ENCODE data around the gene ESPL1.

Gene ESPL1

DNA sequence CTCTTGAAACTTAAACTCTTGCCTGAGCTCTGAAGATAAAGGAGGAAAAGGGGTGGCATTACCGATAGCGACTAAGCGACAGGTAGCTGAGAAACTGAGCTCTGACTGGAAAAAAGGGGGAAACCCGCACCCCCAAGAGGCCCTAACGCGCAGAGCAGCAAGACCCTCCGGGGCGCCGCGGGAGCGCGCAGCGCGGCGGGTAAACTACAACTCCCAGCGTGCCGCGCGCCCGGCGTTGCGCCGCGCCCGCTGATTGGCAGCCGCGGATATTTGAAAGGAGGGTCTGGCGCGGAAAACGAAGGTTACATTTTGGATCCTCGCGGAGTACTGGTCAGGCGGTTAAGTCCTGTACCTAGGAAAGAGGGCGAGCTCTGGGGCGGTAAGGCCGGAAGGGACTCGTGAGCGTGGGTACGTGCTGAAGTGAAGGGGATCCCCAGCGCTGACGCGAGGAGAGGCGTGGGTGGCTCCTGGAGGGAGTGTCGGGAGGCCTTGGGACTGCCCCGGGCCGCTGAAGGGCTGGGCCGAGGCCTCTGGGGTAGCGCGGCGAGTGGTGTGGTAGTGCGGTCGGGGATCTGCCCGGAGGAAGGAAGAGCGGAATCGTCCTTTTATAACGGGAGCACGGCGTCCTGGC lies at the start of gene ESPL1:
ESPL1 (plus strand) TSS at position 301 of the 631 bp plus-strand sequence. CDS start 468 bp downstream, outside the sequence.
- Histone ChIP-seq H3K4me1 (ENCODE audit: insufficient read depth, insufficient read length) (peaks cover 19% of the 10 kb centered on the region), H3K4me3 (ENCODE audit: insufficient read length, low read depth) (peak within 1 kb of the TSS; percentile 89), H3K36me3 (ENCODE audit: insufficient read depth, insufficient read length, low read length) (peaks cover 42% of the 10 kb centered on the region), H3K9me3 (ENCODE audit: insufficient read depth, low read length) (no peaks in the 10 kb centered on the region), H3K9ac (ENCODE audit: insufficient read length, low read depth) (peak within 1 kb of the TSS; percentile 99), H3K27me3 (ENCODE audit: insufficient read depth, insufficient read length) (peaks cover 4% of the 10 kb centered on the region)
- peak; percentile 81 for DNase-seq (ENCODE audit: low read depth, low spot score)
- no peak for TF ChIP-seq SUZ12 (IDR thresholded peaks at IDR 0.05; ENCODE audit: extremely low read depth, insufficient read depth, insufficient read length)
- no peak for TF ChIP-seq YY1 (IDR thresholded peaks at IDR 0.05; ENCODE audit: insufficient read depth, insufficient read length)
- TF ChIP-seq ZNF274 (IDR thresholded peaks at IDR 0.05; ENCODE audit: low read depth, low read length) = no peak

DNA sequence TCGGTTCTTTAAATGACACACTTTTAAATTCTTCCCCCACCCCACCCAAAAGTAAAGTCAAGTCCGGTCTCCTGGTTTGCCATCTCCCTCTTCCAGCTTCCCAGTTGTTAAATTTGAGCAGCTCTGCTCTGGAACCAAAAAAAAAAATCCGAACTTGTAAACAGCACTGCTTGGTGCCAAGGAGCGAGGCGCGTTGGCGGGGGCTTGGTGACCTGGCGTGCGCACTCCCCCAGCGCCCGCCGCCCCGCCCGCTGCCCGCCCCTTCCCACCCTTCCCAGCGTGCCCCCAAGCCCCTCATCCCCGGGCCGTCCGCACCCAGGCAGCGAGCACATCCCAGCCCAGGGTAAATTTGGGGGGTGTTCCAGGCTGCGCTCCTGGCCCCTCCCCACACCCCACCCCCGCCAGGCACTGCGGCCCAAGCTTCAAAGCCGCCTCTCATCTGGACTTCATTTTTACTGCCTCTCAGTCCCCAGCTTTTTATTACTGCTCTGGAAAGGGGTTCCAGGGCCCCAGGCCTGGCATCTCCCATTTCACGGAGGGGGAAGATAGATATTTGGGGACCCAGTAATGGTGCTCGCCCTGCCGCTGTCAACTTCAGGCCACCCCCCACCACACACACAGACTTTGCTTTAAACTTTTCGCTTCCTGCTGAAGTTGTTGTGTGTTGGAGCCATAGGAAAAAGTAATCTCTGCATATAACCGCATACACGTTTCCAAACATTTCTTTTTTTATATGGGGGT lies 49.4 kb upstream of the ESPL1 start:
- Histone ChIP-seq H3K9me3 (ENCODE audit: insufficient read depth, low read length) (no peaks in the 10 kb centered on the region), H3K27me3 (ENCODE audit: insufficient read depth, insufficient read length) (peaks cover 26% of the 10 kb centered on the region), H3K4me1 (ENCODE audit: insufficient read depth, insufficient read length) (peaks cover 46% of the 10 kb centered on the region), H3K4me3 (ENCODE audit: insufficient read length, low read depth) (peak overlapping the region; percentile 50), H3K9ac (ENCODE audit: insufficient read length, low read depth) (peak overlapping the region; percentile 82), H3K36me3 (ENCODE audit: insufficient read depth, insufficient read length, low read length) (peaks cover 12% of the 10 kb centered on the region)
- DNase-seq (ENCODE audit: low read depth, low spot score) = no peak
- no peak for TF ChIP-seq SUZ12 (IDR thresholded peaks at IDR 0.05; ENCODE audit: extremely low read depth, insufficient read depth, insufficient read length)
- TF ChIP-seq ZNF274 (IDR thresholded peaks at IDR 0.05; ENCODE audit: low read depth, low read length) = no peak
- no peak for TF ChIP-seq YY1 (IDR thresholded peaks at IDR 0.05; ENCODE audit: insufficient read depth, insufficient read length)

DNA sequence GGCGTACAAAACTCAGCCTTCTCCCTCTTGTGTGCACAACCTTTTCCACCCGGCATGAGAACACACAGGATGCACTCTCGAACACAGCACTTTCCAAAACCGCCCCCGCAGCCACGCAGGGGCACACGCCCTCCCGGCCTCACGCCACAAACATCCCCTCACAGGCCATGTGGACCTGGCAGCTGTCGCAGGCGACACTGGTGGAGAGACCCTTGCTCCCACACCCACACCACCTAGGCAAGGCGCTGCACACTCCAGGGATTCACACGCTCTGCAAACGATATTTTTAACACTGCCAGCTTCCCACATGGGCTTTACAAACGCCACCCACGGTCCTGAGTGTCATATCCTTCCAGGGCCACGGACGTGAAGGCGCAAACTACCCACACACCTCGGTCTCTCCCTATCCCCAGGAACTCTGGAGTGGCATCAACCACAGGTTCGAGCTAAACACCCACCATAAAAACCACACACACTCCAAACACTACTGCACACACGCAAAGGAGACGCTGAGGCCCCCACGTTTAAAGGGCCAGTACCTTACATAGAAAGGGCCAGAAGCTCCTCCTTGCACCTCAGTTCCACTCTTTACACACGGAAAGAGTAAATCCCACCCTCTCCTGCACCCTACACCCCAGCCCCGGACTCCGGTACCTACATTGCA lies 48.7 kb upstream of the ESPL1 start:
- peaks cover 50% of the 10 kb centered on the region for H3K4me1 ChIP-seq (ENCODE audit: insufficient read depth, insufficient read length)
- DNase-seq (ENCODE audit: low read depth, low spot score) = no peak
- TF ChIP-seq SUZ12 (IDR thresholded peaks at IDR 0.05; ENCODE audit: extremely low read depth, insufficient read depth, insufficient read length) (no peak), YY1 (IDR thresholded peaks at IDR 0.05; ENCODE audit: insufficient read depth, insufficient read length) (no peak), ZNF274 (IDR thresholded peaks at IDR 0.05; ENCODE audit: low read depth, low read length) (no peak)

DNA sequence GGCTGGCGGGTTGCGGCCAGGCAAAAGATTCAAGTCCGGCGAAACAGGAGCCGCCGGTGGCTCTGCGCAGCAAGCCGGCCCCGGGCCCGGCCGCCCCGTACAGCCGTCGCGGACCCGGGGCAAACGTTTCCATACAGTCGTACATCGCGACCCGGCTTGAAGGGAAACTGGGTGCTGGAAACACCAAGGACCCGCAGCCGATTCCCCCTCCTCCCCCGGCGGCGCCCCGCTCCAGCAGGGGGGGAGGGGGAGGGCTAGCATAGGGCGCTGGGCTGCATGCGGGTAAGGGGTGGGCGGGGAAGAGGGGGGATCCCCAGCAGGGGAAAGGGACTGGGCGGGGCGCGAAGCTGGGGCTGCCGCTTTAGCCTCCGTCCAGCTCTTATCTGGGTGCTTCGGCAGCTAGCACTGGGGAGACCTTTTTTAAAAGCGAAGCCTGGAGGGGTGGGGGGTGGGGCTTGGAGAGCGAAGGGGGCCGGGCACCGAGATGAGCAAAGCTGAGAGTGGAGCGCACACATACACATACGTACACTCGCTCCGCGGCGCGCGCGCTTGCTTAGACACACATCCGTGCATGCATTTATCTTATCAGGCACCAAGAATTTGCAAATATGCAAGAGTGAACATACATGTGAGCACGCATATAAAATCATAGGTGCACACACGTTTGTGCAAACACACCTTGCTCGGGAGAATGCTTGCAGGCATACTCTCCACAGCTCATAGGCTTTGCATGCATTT lies 48.0 kb upstream of the ESPL1 start:
- Histone ChIP-seq H3K9ac (ENCODE audit: insufficient read length, low read depth) (peak overlapping the region; percentile 82), H3K9me3 (ENCODE audit: insufficient read depth, low read length) (no peaks in the 10 kb centered on the region), H3K4me1 (ENCODE audit: insufficient read depth, insufficient read length) (peaks cover 49% of the 10 kb centered on the region), H3K4me3 (ENCODE audit: insufficient read length, low read depth) (peak overlapping the region; percentile 50), H3K36me3 (ENCODE audit: insufficient read depth, insufficient read length, low read length) (peaks cover 2% of the 10 kb centered on the region), H3K27me3 (ENCODE audit: insufficient read depth, insufficient read length) (peaks cover 26% of the 10 kb centered on the region)
- no peak for DNase-seq (ENCODE audit: low read depth, low spot score)
- TF ChIP-seq SUZ12 (IDR thresholded peaks at IDR 0.05; ENCODE audit: extremely low read depth, insufficient read depth, insufficient read length) (no peak), YY1 (IDR thresholded peaks at IDR 0.05; ENCODE audit: insufficient read depth, insufficient read length) (no peak), ZNF274 (IDR thresholded peaks at IDR 0.05; ENCODE audit: low read depth, low read length) (no peak)

More for the DNA sequence above, 48.7 kb upstream of the ESPL1 start:
- Histone ChIP-seq H3K9ac (ENCODE audit: insufficient read length, low read depth) (peak overlapping the region; percentile 82), H3K36me3 (ENCODE audit: insufficient read depth, insufficient read length, low read length) (peaks cover 6% of the 10 kb centered on the region), H3K4me3 (ENCODE audit: insufficient read length, low read depth) (peak overlapping the region; percentile 50), H3K9me3 (ENCODE audit: insufficient read depth, low read length) (no peaks in the 10 kb centered on the region), H3K27me3 (ENCODE audit: insufficient read depth, insufficient read length) (peaks cover 26% of the 10 kb centered on the region)

DNA sequence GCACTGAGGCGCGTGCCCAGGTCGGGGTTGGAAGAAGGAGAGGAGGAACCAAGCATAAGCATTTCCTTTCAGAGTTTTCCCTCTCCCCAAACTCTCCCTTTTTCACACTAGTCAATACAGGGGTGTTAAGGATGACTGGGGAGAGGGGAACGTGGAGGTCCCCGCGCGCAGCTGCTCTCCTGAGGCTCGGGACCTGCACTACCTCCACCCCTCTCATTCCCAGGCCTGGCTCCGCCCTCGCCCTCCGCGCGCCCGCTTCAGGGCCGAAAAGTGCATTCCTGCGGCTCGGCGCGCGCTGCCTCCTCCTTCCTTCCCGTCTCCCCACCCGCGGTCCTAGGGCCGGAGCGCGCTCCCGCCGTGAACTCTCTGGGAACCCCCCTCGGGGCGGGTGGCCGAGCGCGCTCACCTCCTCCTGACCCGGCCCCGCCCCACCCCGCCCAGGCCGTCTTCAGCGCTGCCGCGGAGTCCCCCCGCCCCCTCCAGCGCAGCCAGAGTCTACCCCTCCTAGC lies 47.4 kb upstream of the ESPL1 start:
- no peaks in the 10 kb centered on the region for H3K36me3 ChIP-seq (ENCODE audit: insufficient read depth, insufficient read length, low read length)
- peak; percentile 84 for DNase-seq (ENCODE audit: low read depth, low spot score)
- H3K27me3 ChIP-seq (ENCODE audit: insufficient read depth, insufficient read length) = peaks cover 26% of the 10 kb centered on the region
- H3K4me3 ChIP-seq (ENCODE audit: insufficient read length, low read depth) = peak overlapping the region; percentile 50
- peaks cover 45% of the 10 kb centered on the region for H3K4me1 ChIP-seq (ENCODE audit: insufficient read depth, insufficient read length)
- no peaks in the 10 kb centered on the region for H3K9me3 ChIP-seq (ENCODE audit: insufficient read depth, low read length)
- peak overlapping the region; percentile 73 for H3K9ac ChIP-seq (ENCODE audit: insufficient read length, low read depth)
- TF ChIP-seq YY1 (IDR thresholded peaks at IDR 0.05; ENCODE audit: insufficient read depth, insufficient read length) = no peak
- no peak for TF ChIP-seq ZNF274 (IDR thresholded peaks at IDR 0.05; ENCODE audit: low read depth, low read length)
- no peak for TF ChIP-seq SUZ12 (IDR thresholded peaks at IDR 0.05; ENCODE audit: extremely low read depth, insufficient read depth, insufficient read length)

DNA sequence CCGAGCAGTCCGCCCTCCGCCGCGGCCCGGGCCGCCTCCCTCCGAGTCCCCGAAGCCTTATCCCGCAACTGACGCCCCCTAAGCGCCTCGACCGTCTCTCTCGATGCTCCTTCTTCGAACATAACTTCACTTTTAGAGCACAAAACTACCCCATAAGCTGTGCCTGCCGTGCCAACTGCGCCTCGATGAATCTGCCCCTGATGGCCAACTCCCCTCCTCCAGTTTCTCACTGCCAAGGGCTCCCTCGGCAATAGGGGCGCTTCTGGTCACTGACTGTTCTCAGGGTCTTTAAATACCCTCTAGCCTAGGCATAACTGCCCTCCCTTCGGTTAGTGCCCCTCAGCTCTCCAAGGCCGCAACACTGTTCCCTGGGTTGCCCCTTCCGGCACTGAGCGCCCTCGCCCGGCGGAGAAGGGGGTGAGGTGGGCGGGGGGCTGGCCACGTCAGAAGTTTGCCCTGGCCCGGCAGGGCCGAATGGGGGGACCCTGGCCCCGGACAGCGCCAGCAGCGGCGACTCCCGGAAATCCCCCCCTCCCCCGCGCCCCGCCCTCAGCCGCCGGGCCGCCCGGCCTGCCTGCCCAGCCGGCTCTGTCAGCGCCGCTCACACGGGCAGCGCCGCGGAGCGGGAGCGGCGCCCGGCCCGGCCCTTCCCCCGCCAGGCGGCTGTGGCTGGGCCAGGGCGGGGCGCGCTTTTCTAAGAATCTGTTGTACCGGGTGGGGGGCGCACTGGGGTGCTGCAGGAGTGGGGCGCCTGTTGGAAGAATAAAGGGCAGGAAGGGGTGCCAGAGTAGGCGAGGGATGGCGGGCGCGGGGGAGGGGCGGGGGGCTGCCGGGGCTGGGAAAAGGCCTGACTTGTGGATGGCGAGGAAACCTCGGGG lies 46.7 kb upstream of the ESPL1 start:
- peaks cover 26% of the 10 kb centered on the region for H3K27me3 ChIP-seq (ENCODE audit: insufficient read depth, insufficient read length)
- peak overlapping the region; percentile 44 for H3K4me3 ChIP-seq (ENCODE audit: insufficient read length, low read depth)
- DNase-seq (ENCODE audit: low read depth, low spot score) = no peak
- no peaks in the 10 kb centered on the region for H3K36me3 ChIP-seq (ENCODE audit: insufficient read depth, insufficient read length, low read length)
- TF ChIP-seq ZNF274 (IDR thresholded peaks at IDR 0.05; ENCODE audit: low read depth, low read length) (no peak), SUZ12 (IDR thresholded peaks at IDR 0.05; ENCODE audit: extremely low read depth, insufficient read depth, insufficient read length) (no peak), YY1 (IDR thresholded peaks at IDR 0.05; ENCODE audit: insufficient read depth, insufficient read length) (no peak)
- H3K9ac ChIP-seq (ENCODE audit: insufficient read length, low read depth) = peak overlapping the region; percentile 73
- no peaks in the 10 kb centered on the region for H3K9me3 ChIP-seq (ENCODE audit: insufficient read depth, low read length)
- H3K4me1 ChIP-seq (ENCODE audit: insufficient read depth, insufficient read length) = peaks cover 41% of the 10 kb centered on the region

All from NT2/D1 (cell line).